ENCODE results near the gene GABRR2. TPM values are rescaled to one million over a fixed set of nuclear protein-coding genes. Genes with fewer than 3 reads are reported as not detected.

The GABRR2 gene
- total and polyA plus RNA-seq, 8 donors, result 0.67 to 4.8 (median 1.3) TPM

- TF ChIP-seq CTCF (IDR thresholded peaks at IDR 0.05), result no peak
- Histone ChIP-seq H3K9me3 (no peaks in the 10 kb centered on the region), H3K36me3 (no peaks in the 10 kb centered on the region), H3K27ac (peak overlapping the region; percentile 99), H3K4me1 (peaks cover 16 to 46% of the 10 kb centered on the region in 2 donors), H3K4me3 (peak overlapping the region; percentile 82 to 91), H3K27me3 (no peaks in the 10 kb centered on the region)
- ATAC-seq (no peak), DNase-seq (no peak)
- intact Hi-C loops (cut with DNase I), result no loop called here
These were observed 38.0 kb upstream of the GABRR2 start for GRCh38 chr6:89353118-89353556.

- ATAC-seq (peak; percentile 96), DNase-seq (peak; percentile 86 to 100 (median 95))
- no peaks in the 10 kb centered on the region for H3K9me3 ChIP-seq
- intact Hi-C loops (cut with DNase I), result no loop called here
- H3K4me3 ChIP-seq, result peak within 1 kb of the TSS; percentile 82 to 91
- H3K36me3 ChIP-seq, result no peaks in the 10 kb centered on the region
- no peaks in the 10 kb centered on the region for H3K27me3 ChIP-seq
- peak in 1 of 2 donors; percentile 8 for TF ChIP-seq CTCF (IDR thresholded peaks at IDR 0.05)
- H3K4me1 ChIP-seq, result peaks cover 19 to 52% of the 10 kb centered on the region in 2 donors
- peak within 1 kb of the TSS; percentile 99 for H3K27ac ChIP-seq
These were observed 37.4 kb upstream of the GABRR2 start, which contains the start of gene UBE2J1 for GRCh38 chr6:89352278-89353117. TSS of gene UBE2J1 (minus strand) at chr6:89352722. CDS start at chr6:89352569, 153 bp downstream.

DNA sequence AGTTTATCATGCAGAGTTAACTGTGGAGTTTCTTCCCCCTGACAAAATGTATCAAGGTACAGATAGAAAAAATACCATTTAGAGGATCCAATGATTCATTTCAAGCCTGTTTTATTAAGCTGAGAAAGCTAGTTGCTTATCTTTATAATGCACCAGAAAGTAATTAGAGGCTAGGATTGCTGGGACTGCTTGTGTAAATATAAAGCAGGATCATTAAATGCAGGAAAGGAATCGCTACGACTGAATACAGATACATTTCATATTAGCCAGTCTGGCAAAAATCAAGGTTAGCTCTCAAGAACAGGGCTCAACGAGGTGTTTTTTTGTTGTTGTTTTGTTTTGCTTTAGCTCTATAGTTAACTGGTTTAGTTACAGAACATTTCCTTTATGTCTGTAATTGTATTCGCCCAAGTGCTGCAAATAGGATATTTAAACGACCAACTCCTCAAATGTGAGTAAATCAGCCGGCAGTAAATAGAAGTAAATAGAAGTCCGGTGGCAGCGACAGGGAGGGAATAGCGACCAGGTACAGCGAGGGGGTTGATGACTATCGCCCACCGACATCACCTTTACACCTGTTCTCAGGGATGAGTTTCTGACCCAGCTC is 36.7 kb upstream of the GABRR2 start:
- no peaks in the 10 kb centered on the region for H3K27me3 ChIP-seq
- no peaks in the 10 kb centered on the region for H3K9me3 ChIP-seq
- H3K4me3 ChIP-seq, result peak overlapping the region; percentile 82 to 91
- ATAC-seq (no peak), DNase-seq (peak in 1 of 4 donors; percentile 39)
- peaks cover 19 to 54% of the 10 kb centered on the region in 2 donors for H3K4me1 ChIP-seq
- no peaks in the 10 kb centered on the region for H3K36me3 ChIP-seq
- intact Hi-C loops (cut with DNase I), result no loop called here
- TF ChIP-seq CTCF (IDR thresholded peaks at IDR 0.05), result no peak
- H3K27ac ChIP-seq, result peak overlapping the region; percentile 99

DNA sequence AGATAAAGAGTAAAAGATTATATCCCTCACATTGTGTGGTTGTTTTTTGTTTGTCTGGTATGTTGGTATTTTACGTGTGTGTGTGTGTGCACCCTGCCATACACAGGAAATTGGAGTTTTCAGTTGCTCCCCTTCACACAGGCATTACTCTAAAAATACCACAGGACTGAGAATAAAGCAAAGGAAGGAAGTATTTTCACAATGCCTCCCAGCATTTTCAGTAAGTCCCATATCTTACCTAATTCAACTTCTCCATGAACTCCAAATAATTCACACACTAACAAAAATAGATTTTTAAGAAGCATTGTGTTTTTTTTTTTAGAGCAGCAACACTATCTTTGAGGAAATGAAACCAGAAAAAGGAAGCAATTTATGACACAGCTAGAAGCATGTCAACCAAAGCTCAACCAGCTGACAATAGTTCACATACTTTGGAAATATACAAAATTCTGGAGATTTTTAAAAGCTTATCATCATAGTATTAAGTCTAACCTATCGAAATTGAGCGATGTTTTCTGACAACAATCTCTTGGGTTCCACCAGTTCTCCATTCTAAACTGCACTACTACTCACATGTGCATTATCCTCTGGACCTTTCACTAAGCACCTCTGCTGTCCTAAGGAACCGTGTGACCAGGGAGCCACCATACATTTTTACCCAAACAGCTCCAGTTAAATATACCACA is 35.3 kb upstream of the GABRR2 start:
- Histone ChIP-seq H3K36me3 (no peaks in the 10 kb centered on the region), H3K4me3 (peak overlapping the region; percentile 20 to 91), H3K27ac (peak overlapping the region; percentile 99), H3K9me3 (no peaks in the 10 kb centered on the region), H3K27me3 (no peaks in the 10 kb centered on the region), H3K4me1 (peaks cover 19 to 67% of the 10 kb centered on the region in 2 donors)
- TF ChIP-seq CTCF (IDR thresholded peaks at IDR 0.05), result no peak
- ATAC-seq (no peak), DNase-seq (no peak)
- intact Hi-C loops (cut with DNase I), result no loop called here
